LNCAP (cell line): ENCODE data around the gene MZT2A.
"Not testable (repeated sequence)": the region's sequence is repeated elsewhere in the genome, so short reads cannot be mapped to it uniquely, and the experiment has no call there.

Experiments used
- TF ChIP-seq, protein P1 (sequence below): fragments of 450-650 bp; IDR thresholded peaks from 2 replicates; pipeline ENCODE4 v1.5.1; 2017; ENCODE audit warnings: mild to moderate bottlenecking

MZT2A gene

GRCh38 chr2:131492015-131492417 is at the start of gene MZT2A:
TSS of gene MZT2A (minus strand) at chr2:131492397. CDS start at chr2:131492376, 21 bp downstream.
- TF ChIP-seq, protein P1, sequence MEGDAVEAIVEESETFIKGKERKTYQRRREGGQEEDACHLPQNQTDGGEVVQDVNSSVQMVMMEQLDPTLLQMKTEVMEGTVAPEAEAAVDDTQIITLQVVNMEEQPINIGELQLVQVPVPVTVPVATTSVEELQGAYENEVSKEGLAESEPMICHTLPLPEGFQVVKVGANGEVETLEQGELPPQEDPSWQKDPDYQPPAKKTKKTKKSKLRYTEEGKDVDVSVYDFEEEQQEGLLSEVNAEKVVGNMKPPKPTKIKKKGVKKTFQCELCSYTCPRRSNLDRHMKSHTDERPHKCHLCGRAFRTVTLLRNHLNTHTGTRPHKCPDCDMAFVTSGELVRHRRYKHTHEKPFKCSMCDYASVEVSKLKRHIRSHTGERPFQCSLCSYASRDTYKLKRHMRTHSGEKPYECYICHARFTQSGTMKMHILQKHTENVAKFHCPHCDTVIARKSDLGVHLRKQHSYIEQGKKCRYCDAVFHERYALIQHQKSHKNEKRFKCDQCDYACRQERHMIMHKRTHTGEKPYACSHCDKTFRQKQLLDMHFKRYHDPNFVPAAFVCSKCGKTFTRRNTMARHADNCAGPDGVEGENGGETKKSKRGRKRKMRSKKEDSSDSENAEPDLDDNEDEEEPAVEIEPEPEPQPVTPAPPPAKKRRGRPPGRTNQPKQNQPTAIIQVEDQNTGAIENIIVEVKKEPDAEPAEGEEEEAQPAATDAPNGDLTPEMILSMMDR, result not testable (repeated sequence)

DNA sequence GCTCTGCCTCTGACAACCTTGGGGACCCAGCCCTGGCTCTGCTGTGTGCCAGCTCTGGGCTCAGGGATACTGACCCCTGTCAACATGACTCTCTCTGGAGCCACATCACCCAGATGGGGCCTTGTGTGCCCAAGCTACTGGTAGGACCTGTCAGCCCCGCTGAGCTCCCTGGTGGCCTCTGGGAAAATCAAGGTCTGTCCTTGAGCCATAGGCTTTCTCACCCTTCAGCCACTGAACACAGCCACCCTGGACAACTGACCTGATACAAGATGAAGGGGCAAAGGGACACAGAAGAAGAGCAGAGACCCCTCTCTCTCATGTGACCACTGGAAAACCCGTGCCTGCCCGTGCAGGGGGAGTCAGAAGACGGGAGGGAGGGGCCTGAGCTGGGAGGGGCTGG is 43.3 kb upstream of the MZT2A start:
- TF ChIP-seq, protein P1, result no peak

DNA sequence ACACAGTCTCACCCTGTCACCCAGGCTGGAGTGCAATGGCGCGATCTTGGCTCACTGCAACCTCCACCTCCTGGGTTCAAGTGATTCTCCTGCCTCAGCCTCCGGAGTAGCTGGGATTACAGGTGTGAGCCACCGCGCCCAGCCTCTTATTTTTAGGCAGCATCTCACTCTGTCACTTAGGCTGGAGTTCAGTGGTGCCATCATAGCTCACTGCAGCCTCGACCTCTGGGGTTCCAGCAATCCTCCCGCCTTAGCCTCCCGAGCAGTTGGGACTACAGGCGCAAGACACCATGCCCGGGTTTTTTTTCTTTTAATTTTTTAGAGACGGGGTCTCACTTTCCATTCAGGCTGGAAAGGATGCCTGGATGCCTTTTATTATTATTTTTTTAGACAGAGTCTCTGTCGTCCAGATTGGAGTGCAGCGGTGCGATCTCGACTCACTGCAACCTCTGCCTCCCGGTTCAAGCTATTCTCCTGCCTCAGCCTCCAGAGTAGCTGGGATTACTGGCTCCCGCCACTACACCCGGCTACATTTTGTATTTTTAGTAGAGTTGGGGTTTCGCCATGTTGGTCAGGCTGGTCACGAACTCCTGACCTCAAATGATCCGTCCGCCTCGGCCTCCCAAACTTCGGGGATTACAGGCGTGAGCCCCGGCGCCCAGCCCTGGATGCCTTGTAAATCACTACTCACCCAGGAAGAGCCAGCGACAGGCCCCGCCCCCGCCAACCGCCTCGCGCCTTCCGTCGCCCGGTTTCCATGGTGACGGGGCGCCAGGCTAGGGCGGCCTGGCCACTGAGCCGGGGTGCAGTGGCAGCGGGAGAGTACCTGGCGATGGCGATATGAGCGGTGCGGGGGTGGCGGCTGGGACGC is 35.2 kb upstream of the MZT2A start, which contains the start of gene CCDC74A:
Gene CCDC74A (plus strand): TSS at position 758 of the 871 bp plus-strand sequence. CDS start 83 bp downstream, at position 841.
- TF ChIP-seq, protein P1, result not testable (repeated sequence)

DNA sequence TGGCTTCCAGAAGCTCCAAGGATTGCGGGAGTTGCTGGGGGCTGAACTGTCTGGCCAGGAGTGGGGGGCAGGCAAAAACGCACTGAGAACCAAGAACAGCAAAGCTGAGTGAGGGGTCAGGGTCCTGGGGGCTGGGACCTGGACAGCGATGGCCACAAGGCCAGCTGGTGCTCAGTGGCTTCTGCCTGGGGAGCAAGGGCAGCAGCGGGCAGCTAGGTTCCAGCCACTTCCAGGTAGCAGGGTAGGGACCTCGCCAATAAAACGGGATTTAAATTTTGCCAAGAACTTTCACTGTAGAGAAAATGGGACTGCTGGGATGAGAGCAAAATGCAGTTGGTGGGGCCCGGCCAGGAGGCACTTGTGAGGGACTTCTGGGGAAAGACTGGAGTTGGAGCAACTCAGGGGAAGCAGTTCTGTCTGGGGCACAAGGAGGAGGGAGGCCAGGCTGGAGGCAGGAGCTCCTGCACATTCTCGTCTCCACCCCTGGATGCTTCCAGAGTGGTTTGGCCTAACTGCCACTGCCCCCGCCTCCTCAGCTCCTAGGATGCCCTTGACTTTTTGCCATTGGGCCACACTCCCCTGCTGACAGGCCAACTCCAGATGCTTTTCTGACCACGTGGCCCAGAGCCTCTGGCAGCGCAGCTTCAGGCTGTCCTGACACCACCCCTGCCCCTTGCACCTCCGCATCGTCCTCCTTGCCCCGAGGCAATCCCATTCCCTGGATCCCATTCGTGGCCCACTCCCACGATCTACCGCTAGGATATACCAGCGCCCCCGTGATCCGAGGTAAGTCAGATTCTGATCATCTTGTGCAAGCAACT is 30.0 kb upstream of the MZT2A start:
- TF ChIP-seq, protein P1, result no peak

GRCh38 chr2:131520526-131520925 is 28.3 kb upstream of the MZT2A start:
- TF ChIP-seq, protein P1, result no peak

- TF ChIP-seq, protein P1, result no peak
Measured at GRCh38 chr2:131519466-131519865, 27.3 kb upstream of the MZT2A start.

GRCh38 chr2:131517106-131517831 is 25.1 kb upstream of the MZT2A start:
- TF ChIP-seq, protein P1, result no peak
